Activated CD4-positive, alpha-beta T cell treated with anti-CD3 and anti-CD28 coated beads for 36 hours (primary cell): ENCODE results near the gene POU6F1. TPM values are rescaled to one million over a fixed set of nuclear protein-coding genes. Genes with fewer than 3 reads are reported as not detected.
"Not testable (repeated sequence)": the region's sequence is repeated elsewhere in the genome, so short reads cannot be mapped to it uniquely, and the experiment has no call there.

Experiments used
- ATAC-seq: fragments of 200-7000 bp; cut with Tn5 transposase; one replicate; pipeline ENCODE4 v1.10.0; 2021; ENCODE audit warnings: mild to moderate bottlenecking, moderate library complexity
- CTCF ChIA-PET: fragments of 350-600 bp; sonication (Branson Sonifier 250); formaldehyde crosslinking; loops from one replicate; lab custom pipeline; 2021; ENCODE audit warnings: antibody characterized with exemption; lab: Charles Lee
- POLR2A ChIA-PET: fragments of 350-600 bp; sonication (Branson Sonifier 250); formaldehyde crosslinking; loops from one replicate; lab custom pipeline; 2021; ENCODE audit warnings: antibody characterized with exemption, inconsistent platforms; lab: Charles Lee
- DNase-seq: peaks from one replicate; pipeline ENCODE4 v3.0.0-alpha.2; 2020
- H3K27ac Mint-ChIP-seq: one replicate; pipeline ENCODE4 v1.8.0; 2021; ENCODE audit warnings: mixed read lengths
- H3K27me3 Mint-ChIP-seq: one replicate; pipeline ENCODE4 v1.8.0; 2021; ENCODE audit warnings: mixed read lengths
- H3K36me3 Mint-ChIP-seq: one replicate; pipeline ENCODE4 v1.8.0; 2021; ENCODE audit warnings: low read depth, mixed read lengths
- H3K4me1 Mint-ChIP-seq: one replicate; pipeline ENCODE4 v1.8.0; 2021; ENCODE audit warnings: mixed read lengths
- H3K4me3 Mint-ChIP-seq: one replicate; pipeline ENCODE4 v1.8.0; 2021; ENCODE audit warnings: mild to moderate bottlenecking, moderate library complexity, mixed read lengths
- H3K9me3 Mint-ChIP-seq: one replicate; pipeline ENCODE4 v1.8.0; 2021; ENCODE audit warnings: low read depth, mixed read lengths
- intact Hi-C, 2 experiments: fragments of 100-400 bp; cut with DNase I in 1 of 2; cut with micrococcal nuclease in 1 of 2; formaldehyde crosslinking; loops; one replicate each; pipeline versions ENCODE4 v1.14.2 to v1.15.1; 2022 to 2024; cut with DNase I, micrococcal nuclease
- total RNA-seq, 2 experiments: library from RNA; stranded (reverse); gene quantifications; one replicate each; pipeline ENCODE4 v1.2.3, GENCODE V29; 2021

POU6F1 gene
- total RNA-seq, 2 experiments from 2014 or later, result 8.7 to 12.9 TPM

GRCh38 chr12:51229116-51229809 is 11.4 kb upstream of the POU6F1 start:
- intact Hi-C loops, result no loop called here
- Mint-ChIP-seq H3K36me3 (no peaks in the 10 kb centered on the region), H3K4me1 (no peaks in the 10 kb centered on the region), H3K27me3 (no peaks in the 10 kb centered on the region), H3K27ac (no peak overlapping the region), H3K9me3 (no peaks in the 10 kb centered on the region), H3K4me3 (no peak overlapping the region)
- CTCF ChIA-PET, result no interaction called here
- POLR2A ChIA-PET, result interaction anchor here (1.0 kb wide), 1 partner anchor 9 kb away, joined by 4 read pairs; the partner anchor contains the start of gene DAZAP2
- ATAC-seq, result no peak
- no peak for DNase-seq

- intact Hi-C loops, result no loop called here
- CTCF ChIA-PET, result interaction anchor here (0.6 to 1.3 kb wide), 2 partner anchors 10 to 113 kb away, joined by 3 to 5 read pairs; partner anchors contain the start of gene POU6F1
- POLR2A ChIA-PET, result no interaction called here
- no peak for ATAC-seq
- Mint-ChIP-seq H3K9me3 (no peaks in the 10 kb centered on the region), H3K4me1 (no peaks in the 10 kb centered on the region), H3K36me3 (no peaks in the 10 kb centered on the region), H3K27me3 (no peaks in the 10 kb centered on the region), H3K4me3 (no peak overlapping the region), H3K27ac (no peak overlapping the region)
- DNase-seq, result no peak
Observed at GRCh38 chr12:51227962-51228361, 10.1 kb upstream of the POU6F1 start.

- H3K27me3 Mint-ChIP-seq, H3K27ac Mint-ChIP-seq, H3K36me3 Mint-ChIP-seq, H3K9me3 Mint-ChIP-seq, ATAC-seq, DNase-seq, POLR2A ChIA-PET, H3K4me3 Mint-ChIP-seq, intact Hi-C loops, H3K4me1 Mint-ChIP-seq: not testable (repeated sequence)
- CTCF ChIA-PET, result interaction anchor here (0.6 to 1.3 kb wide), 2 partner anchors 9 to 114 kb away, joined by 3 to 5 read pairs; partner anchors contain the start of gene POU6F1
Observed at GRCh38 chr12:51227112-51227511, 9.2 kb upstream of the POU6F1 start.

GRCh38 chr12:51225771-51226170 is 7.9 kb upstream of the POU6F1 start:
- Mint-ChIP-seq H3K27ac (no peak overlapping the region), H3K27me3 (no peaks in the 10 kb centered on the region), H3K4me1 (no peaks in the 10 kb centered on the region), H3K9me3 (no peaks in the 10 kb centered on the region), H3K4me3 (no peak overlapping the region), H3K36me3 (no peaks in the 10 kb centered on the region)
- ATAC-seq, result no peak
- ChIA-PET CTCF (interaction anchor here (0.5 kb wide), 1 partner anchor 85 kb away, joined by 3 read pairs; no protein-coding TSS in a partner anchor), POLR2A (no interaction called here)
- no peak for DNase-seq
- intact Hi-C loops, result no loop called here

- CTCF ChIA-PET, result interaction anchor here (0.5 kb wide), 1 partner anchor 84 kb away, joined by 3 read pairs; no protein-coding TSS in a partner anchor
- POLR2A ChIA-PET, result no interaction called here
- no peaks in the 10 kb centered on the region for H3K4me1 Mint-ChIP-seq
- no peak overlapping the region for H3K27ac Mint-ChIP-seq
- H3K27me3 Mint-ChIP-seq, result no peaks in the 10 kb centered on the region
- no peak overlapping the region for H3K4me3 Mint-ChIP-seq
- no peaks in the 10 kb centered on the region for H3K36me3 Mint-ChIP-seq
- DNase-seq (no peak), ATAC-seq (no peak)
- intact Hi-C loops, result no loop called here
- no peaks in the 10 kb centered on the region for H3K9me3 Mint-ChIP-seq
Observed at GRCh38 chr12:51225234-51225633, 7.4 kb upstream of the POU6F1 start.

- peaks cover 1% of the 10 kb centered on the region for H3K4me1 Mint-ChIP-seq
- no peak overlapping the region for H3K4me3 Mint-ChIP-seq
- no peak for ATAC-seq
- no peaks in the 10 kb centered on the region for H3K27me3 Mint-ChIP-seq
- no peak overlapping the region for H3K27ac Mint-ChIP-seq
- POLR2A ChIA-PET, result no interaction called here
- H3K36me3 Mint-ChIP-seq, result no peaks in the 10 kb centered on the region
- intact Hi-C loops, result no loop called here
- no peak for DNase-seq
- CTCF ChIA-PET, result no interaction called here
- no peaks in the 10 kb centered on the region for H3K9me3 Mint-ChIP-seq
Observed at GRCh38 chr12:51224625-51225024, 6.8 kb upstream of the POU6F1 start.

GRCh38 chr12:51222461-51222860 is 4.6 kb upstream of the POU6F1 start:
- H3K4me3 Mint-ChIP-seq, result no peak overlapping the region
- DNase-seq (no peak), ATAC-seq (no peak)
- ChIA-PET POLR2A (no interaction called here), CTCF (no interaction called here)
- H3K27me3 Mint-ChIP-seq, result no peaks in the 10 kb centered on the region
- no peaks in the 10 kb centered on the region for H3K36me3 Mint-ChIP-seq
- intact Hi-C loops, result no loop called here
- no peak overlapping the region for H3K27ac Mint-ChIP-seq
- peaks cover 13% of the 10 kb centered on the region for H3K4me1 Mint-ChIP-seq
- no peaks in the 10 kb centered on the region for H3K9me3 Mint-ChIP-seq

- ChIA-PET CTCF (interaction anchor here (1.8 kb wide), 1 partner anchor 121 kb away, joined by 5 read pairs; no protein-coding TSS in a partner anchor), POLR2A (interaction anchor here (0.6 kb wide), 1 partner anchor 285 kb away, joined by 5 read pairs; no protein-coding TSS in a partner anchor)
- not testable (repeated sequence) for ATAC-seq, DNase-seq, H3K27me3 Mint-ChIP-seq, H3K4me3 Mint-ChIP-seq, H3K27ac Mint-ChIP-seq, H3K36me3 Mint-ChIP-seq, H3K9me3 Mint-ChIP-seq
- intact Hi-C loops, result loop anchor here (2.0 kb wide), 2 partner anchors 47 to 103 kb away; partner anchors contain the start of gene TFCP2 (in 1 of the 2)
- peaks cover 17% of the 10 kb centered on the region for H3K4me1 Mint-ChIP-seq
Observed at GRCh38 chr12:51219857-51220256, 2.0 kb upstream of the POU6F1 start.

- Mint-ChIP-seq H3K27ac (peak overlapping the region; percentile 55), H3K4me3 (peak overlapping the region; percentile 91), H3K4me1 (peaks cover 17% of the 10 kb centered on the region), H3K9me3 (no peaks in the 10 kb centered on the region), H3K36me3 (peaks cover 1% of the 10 kb centered on the region), H3K27me3 (no peaks in the 10 kb centered on the region)
- intact Hi-C loops, result loop anchor here (2.0 kb wide), 2 partner anchors 47 to 103 kb away; partner anchors contain the start of gene TFCP2 (in 1 of the 2)
- ATAC-seq (no peak), DNase-seq (no peak)
- CTCF ChIA-PET, result interaction anchor here (1.6 to 1.8 kb wide), 2 partner anchors 19 to 122 kb away, joined by 7 to 14 read pairs; partner anchors contain the start of gene DAZAP2
- POLR2A ChIA-PET, result no interaction called here
Observed at GRCh38 chr12:51219322-51219721, 1.5 kb upstream of the POU6F1 start.

GRCh38 chr12:51218607-51219161 is 822 bp upstream of the POU6F1 start:
- ChIA-PET CTCF (interaction anchor here (0.6 to 2.3 kb wide), 15 partner anchors 8 to 241 kb away, joined by 3 to 14 read pairs (median 4); partner anchors contain the start of genes CSRNP2 and DAZAP2), POLR2A (interaction anchor here (1.0 to 1.6 kb wide), 3 partner anchors 20 to 52 kb away, joined by 3 to 23 read pairs (median 3); partner anchors contain the start of gene DAZAP2)
- Mint-ChIP-seq H3K4me1 (peaks cover 17% of the 10 kb centered on the region), H3K36me3 (peaks cover 2% of the 10 kb centered on the region), H3K4me3 (peak overlapping the region; percentile 91), H3K9me3 (no peaks in the 10 kb centered on the region), H3K27ac (peak overlapping the region; percentile 95), H3K27me3 (no peaks in the 10 kb centered on the region)
- no peak for ATAC-seq
- peak; percentile 23 for DNase-seq
- intact Hi-C loops, result loop anchor here (1.0 to 2.0 kb wide), 7 partner anchors 20 to 454 kb away; partner anchors contain the start of genes DAZAP2 (in 2 of the 2), ATF1 (in 1 of the 2), CSRNP2 (in 1 of the 2) and TFCP2 (in 1 of the 2)
